K562 (cell line): ENCODE data around the gene IRF2BP1. TPM values are rescaled to one million over a fixed set of nuclear protein-coding genes. Genes with fewer than 3 reads are reported as not detected.

ENCODE experiments used
- ATAC-seq: fragments of 200-7000 bp; cut with Tn5 transposase; 3 replicates; pipeline ENCODE4 v1.9.1; 2020; ENCODE audit warnings: moderate library complexity
- BruUV-seq: library from RNA; stranded (reverse); fragments of 400-500 nt; replicated peaks from 2 replicates; lab custom pipeline; 2021; lab: Mats Ljungman, UMichigan
- CTCF ChIA-PET: fragments of 300-600 bp; formaldehyde crosslinking; extraction: SDS; loops from one replicate; lab custom pipeline; 2021; ENCODE audit warnings: low intra/inter-chr PET ratio; lab: Yijun Ruan, JAX
- POLR2A ChIA-PET: fragments of 300-600, 350-650 bp; sonication (Branson Sonifier 250); formaldehyde crosslinking; extraction: SDS; loops from one replicate; lab custom pipeline; 2021; ENCODE audit warnings: antibody characterized with exemption, inconsistent platforms; lab: Yijun Ruan, JAX
- DNase-seq, 4 experiments: peaks; one replicate each; pipeline versions ENCODE4 v3.0.0 to v3.0.0-alpha.2; 2011 to 2018; ENCODE audit warnings: low spot score in 3 of 4, mixed read lengths in 3 of 4; ENCODE audit errors: extremely low read depth in 1 of 4
- FAIRE-seq: peaks from 2 replicates; lab custom pipeline; 2011; peaks lifted over from hg19 to GRCh38; lab: Jason Lieb, UNC
- H2AFZ ChIP-seq: 2 replicates; pipeline ENCODE4 v1.6.0; 2011; ENCODE audit warnings: low read depth, low read length, control low read depth, inconsistent platforms
- H3K27ac ChIP-seq: fragments of 200-600 bp; 3 replicates; pipeline ENCODE4 v1.8.0; 2011; ENCODE audit warnings: low read depth, mild to moderate bottlenecking, control low read depth, inconsistent platforms, low read length, moderate library complexity, mixed read lengths; ENCODE audit errors: extremely low read depth
- H3K27me3 ChIP-seq, 2 experiments: fragments of 300-600 bp in 1 of 2; 2 replicates in 1 of 2; 3 replicates in 1 of 2; pipeline versions ENCODE4 v1.6.0 to v1.8.0; 2011; ENCODE audit warnings: inconsistent platforms in 2 of 2, low read length in 2 of 2, mild to moderate bottlenecking in 1 of 2, mixed read lengths in 1 of 2, moderate library complexity in 1 of 2; ENCODE audit not compliant: control insufficient read depth in 2 of 2, insufficient read depth in 2 of 2
- H3K36me3 ChIP-seq: fragments of 300-600 bp; 3 replicates; pipeline ENCODE4 v1.8.0; 2011; ENCODE audit warnings: mild to moderate bottlenecking, low read length, inconsistent platforms; ENCODE audit not compliant: control insufficient read depth, insufficient read depth
- H3K4me1 ChIP-seq, 2 experiments: fragments of 200-600 bp in 1 of 2; replicated peaks in 1 of 2; 2 replicates in 1 of 2; 3 replicates in 1 of 2; pipeline versions ENCODE4 v1.5.1 to v1.8.0; 2011; ENCODE audit warnings: inconsistent platforms in 2 of 2, low read length in 2 of 2, mild to moderate bottlenecking in 1 of 2, mixed read lengths in 1 of 2, moderate library complexity in 1 of 2; ENCODE audit not compliant: control insufficient read depth in 2 of 2, insufficient read depth in 2 of 2
- H3K4me2 ChIP-seq: 2 replicates; pipeline ENCODE4 v1.6.1; 2011; ENCODE audit warnings: low read length, control low read depth, inconsistent platforms, mixed read lengths; ENCODE audit not compliant: insufficient read depth
- H3K4me3 ChIP-seq: fragments of 200-600 bp; sonication (generic), shearing (Covaris generic); 2 replicates; pipeline ENCODE4 v1.5.1; 2016; ENCODE audit warnings: control low read depth, inconsistent platforms
- H3K79me2 ChIP-seq: fragments of 200-600 bp; 3 replicates; pipeline ENCODE4 v1.8.0; 2011; ENCODE audit warnings: low read length, inconsistent platforms; ENCODE audit not compliant: control insufficient read depth, insufficient read depth
- H3K9ac ChIP-seq, 2 experiments: 2 replicates each; pipeline versions ENCODE4 v1.6.0 to v1.6.1; 2011; ENCODE audit warnings: low read depth in 2 of 2, low read length in 2 of 2, control low read depth in 1 of 2, inconsistent platforms in 1 of 2, mild to moderate bottlenecking in 1 of 2, mixed read lengths in 1 of 2; ENCODE audit not compliant: insufficient read depth in 1 of 2
- H3K9me1 ChIP-seq: one replicate; pipeline ENCODE4 v1.6.0; 2011; ENCODE audit warnings: inconsistent platforms, mild to moderate bottlenecking, low read length, moderate library complexity; ENCODE audit not compliant: control insufficient read depth, insufficient read depth
- H3K9me3 ChIP-seq: replicated peaks from 2 replicates; pipeline ENCODE4 v1.5.1; 2011; ENCODE audit warnings: low read depth, low read length, inconsistent platforms; ENCODE audit not compliant: control insufficient read depth, insufficient read depth
- H4K20me1 ChIP-seq: replicated peaks from 2 replicates; pipeline ENCODE4 v1.6.1; 2011; ENCODE audit warnings: low read length, inconsistent platforms, mixed read lengths; ENCODE audit not compliant: control insufficient read depth, insufficient read depth
- MYC ChIP-seq, 2 experiments: fragments of 250-450 bp in 1 of 2; sonication (Bioruptor Pico) in 1 of 2; IDR thresholded peaks; 2 replicates each; pipeline versions ENCODE4 v1.5.1 to v1.6.1; 2012 to 2021; ENCODE audit warnings: low read depth in 2 of 2, borderline replicate concordance in 1 of 2, improper control_type of control experiment in 1 of 2, low read length in 1 of 2, mild to moderate bottlenecking in 1 of 2, moderate library complexity in 1 of 2
- WGBS: fragments of 100-300 bp; shearing (Covaris generic); methylation state at CpG from one replicate; pipeline ENCODE4 v1.1.6; 2016; ENCODE audit warnings: low coverage, mixed read lengths; ENCODE audit not compliant: insufficient coverage; ENCODE audit errors: missing lambda C conversion rate; 5-methylcytosine and 5-hydroxymethylcytosine counted together
- in situ Hi-C: fragments of 300-500 bp; cut with MboI; formaldehyde crosslinking; loops from 4 replicates; pipeline ENCODE4 v1.15.0; 2018; ENCODE audit warnings: inconsistent platforms, mixed read lengths
- intact Hi-C: fragments of 100-400 bp; cut with micrococcal nuclease; formaldehyde crosslinking; loops from 2 replicates; pipeline ENCODE4 v1.14.2; 2022
- polyA plus RNA-seq, 8 experiments: library from polyadenylated mRNA; depleted of rRNA in 4 of 8; stranded (reverse) in 5 of 8; unstranded in 3 of 8; fragments of >200 nt; fragmentation: Nextera tagmentation in 2 of 8; fragmentation: Illumina TruSeq in 1 of 8; extraction: Ambion mirVana in 2 of 8; extraction: Trizol in 1 of 8; gene quantifications; 2 replicates each; pipeline versions ENCODE4 v1.2.1 to v1.2.3, GENCODE V29; 2011 to 2014; ENCODE audit warnings: inconsistent platforms in 1 of 8, missing spikeins in 1 of 8
- total RNA-seq, 7 experiments: library from RNA; depleted of rRNA in 6 of 7; stranded (reverse); fragments of >200 nt in 6 of 7; fragmentation: Illumina TruSeq in 2 of 7; extraction: Trizol in 2 of 7; gene quantifications; 2 replicates each; pipeline versions ENCODE4 v1.2.1 to v1.2.3, GENCODE V29; 2011 to 2021; ENCODE audit warnings: low replicate concordance in 1 of 7
- TF ChIP-seq, protein P1 (sequence below): fragments of 450-650 bp; IDR thresholded peaks from 2 replicates; pipeline ENCODE4 v1.6.1; 2018; ENCODE audit not compliant: partially characterized antibody

The IRF2BP1 gene
- total and polyA plus RNA-seq, 9 of the 15 experiments (the other 6 are each of a cell fraction or from before 2014, with no cell fraction given), result 0.61 to 35.9 (median 3.5) TPM

DNA sequence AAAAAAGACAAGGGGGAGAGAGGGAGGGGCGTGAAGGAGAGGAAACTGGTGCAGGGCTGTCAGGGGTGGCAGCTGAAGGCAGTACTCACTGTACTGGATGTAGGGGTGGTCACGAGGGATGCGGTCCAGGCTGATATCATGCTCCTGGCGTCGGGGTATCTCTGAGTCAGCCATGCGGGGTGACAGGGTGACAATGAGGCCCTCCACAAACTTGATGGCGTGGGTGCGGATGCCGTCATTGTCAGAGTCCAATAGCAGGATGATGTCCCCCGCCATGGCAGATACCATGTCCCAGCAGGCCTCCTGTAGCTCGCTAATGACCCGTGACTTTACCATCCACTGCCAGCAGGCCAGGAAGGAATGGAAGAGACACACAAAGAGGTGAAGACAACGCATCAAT lies 38.3 kb downstream of the IRF2BP1 start:
- 93% methylated on average over 13 of the region's 13 CpGs for WGBS
- Histone ChIP-seq H3K4me1 (no peaks in the 10 kb centered on the region), H3K4me2 (no peak overlapping the region), H3K9ac (no peak overlapping the region), H3K79me2 (no peaks in the 10 kb centered on the region), H3K9me1 (no peaks in the 10 kb centered on the region), H3K27ac (no peak overlapping the region), H3K36me3 (peaks cover 92% of the 10 kb centered on the region), H3K27me3 (no peaks in the 10 kb centered on the region), H3K4me3 (no peak overlapping the region), H2AFZ (no peak overlapping the region), H4K20me1 (no peaks in the 10 kb centered on the region), H3K9me3 (no peaks in the 10 kb centered on the region)
- FAIRE-seq, result no peak
- no peak for TF ChIP-seq MYC (IDR thresholded peaks at IDR 0.05; ENCODE audit: low read depth, low read length)
- TF ChIP-seq MYC (CRISPR knock-in tag; IDR thresholded peaks at IDR 0.05; ENCODE audit: borderline replicate concordance, low read depth), result no peak
- TF ChIP-seq, protein P1, sequence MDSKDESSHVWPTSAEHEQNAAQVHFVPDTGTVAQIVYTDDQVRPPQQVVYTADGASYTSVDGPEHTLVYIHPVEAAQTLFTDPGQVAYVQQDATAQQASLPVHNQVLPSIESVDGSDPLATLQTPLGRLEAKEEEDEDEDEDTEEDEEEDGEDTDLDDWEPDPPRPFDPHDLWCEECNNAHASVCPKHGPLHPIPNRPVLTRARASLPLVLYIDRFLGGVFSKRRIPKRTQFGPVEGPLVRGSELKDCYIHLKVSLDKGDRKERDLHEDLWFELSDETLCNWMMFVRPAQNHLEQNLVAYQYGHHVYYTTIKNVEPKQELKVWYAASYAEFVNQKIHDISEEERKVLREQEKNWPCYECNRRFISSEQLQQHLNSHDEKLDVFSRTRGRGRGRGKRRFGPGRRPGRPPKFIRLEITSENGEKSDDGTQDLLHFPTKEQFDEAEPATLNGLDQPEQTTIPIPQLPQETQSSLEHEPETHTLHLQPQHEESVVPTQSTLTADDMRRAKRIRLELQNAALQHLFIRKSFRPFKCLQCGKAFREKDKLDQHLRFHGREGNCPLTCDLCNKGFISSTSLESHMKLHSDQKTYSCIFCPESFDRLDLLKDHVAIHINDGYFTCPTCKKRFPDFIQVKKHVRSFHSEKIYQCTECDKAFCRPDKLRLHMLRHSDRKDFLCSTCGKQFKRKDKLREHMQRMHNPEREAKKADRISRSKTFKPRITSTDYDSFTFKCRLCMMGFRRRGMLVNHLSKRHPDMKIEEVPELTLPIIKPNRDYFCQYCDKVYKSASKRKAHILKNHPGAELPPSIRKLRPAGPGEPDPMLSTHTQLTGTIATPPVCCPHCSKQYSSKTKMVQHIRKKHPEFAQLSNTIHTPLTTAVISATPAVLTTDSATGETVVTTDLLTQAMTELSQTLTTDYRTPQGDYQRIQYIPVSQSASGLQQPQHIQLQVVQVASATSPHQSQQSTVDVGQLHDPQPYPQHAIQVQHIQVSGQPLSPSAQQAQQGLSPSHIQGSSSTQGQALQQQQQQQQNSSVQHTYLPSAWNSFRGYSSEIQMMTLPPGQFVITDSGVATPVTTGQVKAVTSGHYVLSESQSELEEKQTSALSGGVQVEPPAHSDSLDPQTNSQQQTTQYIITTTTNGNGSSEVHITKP, result peak; percentile 48
- ATAC-seq, result no peak
- in situ Hi-C loops, result no loop called here
- ChIA-PET POLR2A (interaction anchor here (0.7 kb wide), 1 partner anchor 23 kb away, joined by 3 read pairs; no protein-coding TSS in a partner anchor), CTCF (interaction anchor here (0.5 kb wide), 1 partner anchor 36 kb away, joined by 3 read pairs; no protein-coding TSS in a partner anchor)
- no peak for DNase-seq
- intact Hi-C loops, result no loop called here
- no TSS peak for BruUV-seq
